ENCODE data around the gene RIF1.

DNA sequence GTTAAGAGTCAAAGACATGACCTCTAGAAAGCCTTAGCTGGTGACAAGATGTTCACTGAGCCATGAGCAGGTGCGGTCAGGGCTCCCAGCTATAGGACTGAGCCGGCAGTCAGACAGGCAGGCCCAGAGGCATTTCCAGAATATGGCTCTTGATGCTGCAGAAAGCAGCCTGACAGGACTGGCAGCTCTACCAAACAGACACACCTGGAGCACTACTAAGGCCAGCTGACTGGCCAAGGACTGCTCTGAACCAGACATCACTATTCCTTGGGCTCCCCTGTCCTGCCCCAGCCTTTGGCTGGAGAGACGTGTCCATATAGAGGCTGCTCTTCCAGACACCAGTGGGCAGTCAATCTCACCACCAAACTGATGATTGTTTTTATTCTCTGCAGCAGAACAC, 98.8 kb downstream of the RIF1 start:
- TF ChIP-seq, protein P1, sequence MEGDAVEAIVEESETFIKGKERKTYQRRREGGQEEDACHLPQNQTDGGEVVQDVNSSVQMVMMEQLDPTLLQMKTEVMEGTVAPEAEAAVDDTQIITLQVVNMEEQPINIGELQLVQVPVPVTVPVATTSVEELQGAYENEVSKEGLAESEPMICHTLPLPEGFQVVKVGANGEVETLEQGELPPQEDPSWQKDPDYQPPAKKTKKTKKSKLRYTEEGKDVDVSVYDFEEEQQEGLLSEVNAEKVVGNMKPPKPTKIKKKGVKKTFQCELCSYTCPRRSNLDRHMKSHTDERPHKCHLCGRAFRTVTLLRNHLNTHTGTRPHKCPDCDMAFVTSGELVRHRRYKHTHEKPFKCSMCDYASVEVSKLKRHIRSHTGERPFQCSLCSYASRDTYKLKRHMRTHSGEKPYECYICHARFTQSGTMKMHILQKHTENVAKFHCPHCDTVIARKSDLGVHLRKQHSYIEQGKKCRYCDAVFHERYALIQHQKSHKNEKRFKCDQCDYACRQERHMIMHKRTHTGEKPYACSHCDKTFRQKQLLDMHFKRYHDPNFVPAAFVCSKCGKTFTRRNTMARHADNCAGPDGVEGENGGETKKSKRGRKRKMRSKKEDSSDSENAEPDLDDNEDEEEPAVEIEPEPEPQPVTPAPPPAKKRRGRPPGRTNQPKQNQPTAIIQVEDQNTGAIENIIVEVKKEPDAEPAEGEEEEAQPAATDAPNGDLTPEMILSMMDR (IDR thresholded peaks at IDR 0.05) = no peak
- no peak for TF ChIP-seq EZH2phosphoT487 (IDR thresholded peaks at IDR 0.05)
- TF ChIP-seq EZH2 (IDR thresholded peaks at IDR 0.05) = no peak
